Camera-type eye (tissue), 1 donor: ENCODE measurements around the gene TPX2. TPM values are rescaled to one million over a fixed set of nuclear protein-coding genes. Genes with fewer than 3 reads are reported as not detected.

Experiments used
- total RNA-seq: library from RNA; depleted of rRNA; stranded (reverse); fragments of >200 nt; gene quantifications from one replicate; pipeline ENCODE4 v1.2.3, GENCODE V29; 2014

Gene TPX2, protein sequence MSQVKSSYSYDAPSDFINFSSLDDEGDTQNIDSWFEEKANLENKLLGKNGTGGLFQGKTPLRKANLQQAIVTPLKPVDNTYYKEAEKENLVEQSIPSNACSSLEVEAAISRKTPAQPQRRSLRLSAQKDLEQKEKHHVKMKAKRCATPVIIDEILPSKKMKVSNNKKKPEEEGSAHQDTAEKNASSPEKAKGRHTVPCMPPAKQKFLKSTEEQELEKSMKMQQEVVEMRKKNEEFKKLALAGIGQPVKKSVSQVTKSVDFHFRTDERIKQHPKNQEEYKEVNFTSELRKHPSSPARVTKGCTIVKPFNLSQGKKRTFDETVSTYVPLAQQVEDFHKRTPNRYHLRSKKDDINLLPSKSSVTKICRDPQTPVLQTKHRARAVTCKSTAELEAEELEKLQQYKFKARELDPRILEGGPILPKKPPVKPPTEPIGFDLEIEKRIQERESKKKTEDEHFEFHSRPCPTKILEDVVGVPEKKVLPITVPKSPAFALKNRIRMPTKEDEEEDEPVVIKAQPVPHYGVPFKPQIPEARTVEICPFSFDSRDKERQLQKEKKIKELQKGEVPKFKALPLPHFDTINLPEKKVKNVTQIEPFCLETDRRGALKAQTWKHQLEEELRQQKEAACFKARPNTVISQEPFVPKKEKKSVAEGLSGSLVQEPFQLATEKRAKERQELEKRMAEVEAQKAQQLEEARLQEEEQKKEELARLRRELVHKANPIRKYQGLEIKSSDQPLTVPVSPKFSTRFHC
- 20.2 TPM for total RNA-seq

DNA sequence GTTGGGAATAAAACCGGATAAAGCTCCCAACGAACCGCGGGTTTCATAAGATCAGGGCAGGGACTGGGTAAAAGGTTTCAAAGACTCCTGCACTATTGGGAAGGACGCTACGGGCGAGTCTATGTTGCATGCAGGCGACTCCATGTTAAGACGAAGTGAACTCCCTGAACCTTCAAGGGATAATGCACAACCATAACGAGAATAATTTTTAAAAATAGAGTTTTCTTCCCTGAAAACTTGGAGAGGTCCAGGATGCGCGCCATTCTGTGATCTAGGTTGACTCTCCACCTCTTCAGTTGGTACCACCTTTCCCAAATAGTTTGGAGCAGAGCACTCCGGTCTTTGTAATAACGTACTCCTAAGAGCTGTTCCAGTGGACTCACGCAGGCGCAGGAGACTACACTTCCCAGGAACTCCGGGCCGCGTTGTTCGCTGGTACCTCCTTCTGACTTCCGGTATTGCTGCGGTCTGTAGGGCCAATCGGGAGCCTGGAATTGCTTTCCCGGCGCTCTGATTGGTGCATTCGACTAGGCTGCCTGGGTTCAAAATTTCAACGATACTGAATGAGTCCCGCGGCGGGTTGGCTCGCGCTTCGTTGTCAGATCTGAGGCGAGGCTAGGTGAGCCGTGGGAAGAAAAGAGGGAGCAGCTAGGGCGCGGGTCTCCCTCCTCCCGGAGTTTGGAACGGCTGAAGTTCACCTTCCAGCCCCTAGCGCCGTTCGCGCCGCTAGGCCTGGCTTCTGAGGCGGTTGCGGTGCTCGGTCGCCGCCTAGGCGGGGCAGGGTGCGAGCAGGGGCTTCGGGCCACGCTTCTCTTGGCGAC is at the start of gene TPX2:
Gene TPX2, plus strand, starts transcription at position 562 of the 821 bp plus-strand sequence. CDS start 18,187 bp downstream, outside the sequence.

DNA sequence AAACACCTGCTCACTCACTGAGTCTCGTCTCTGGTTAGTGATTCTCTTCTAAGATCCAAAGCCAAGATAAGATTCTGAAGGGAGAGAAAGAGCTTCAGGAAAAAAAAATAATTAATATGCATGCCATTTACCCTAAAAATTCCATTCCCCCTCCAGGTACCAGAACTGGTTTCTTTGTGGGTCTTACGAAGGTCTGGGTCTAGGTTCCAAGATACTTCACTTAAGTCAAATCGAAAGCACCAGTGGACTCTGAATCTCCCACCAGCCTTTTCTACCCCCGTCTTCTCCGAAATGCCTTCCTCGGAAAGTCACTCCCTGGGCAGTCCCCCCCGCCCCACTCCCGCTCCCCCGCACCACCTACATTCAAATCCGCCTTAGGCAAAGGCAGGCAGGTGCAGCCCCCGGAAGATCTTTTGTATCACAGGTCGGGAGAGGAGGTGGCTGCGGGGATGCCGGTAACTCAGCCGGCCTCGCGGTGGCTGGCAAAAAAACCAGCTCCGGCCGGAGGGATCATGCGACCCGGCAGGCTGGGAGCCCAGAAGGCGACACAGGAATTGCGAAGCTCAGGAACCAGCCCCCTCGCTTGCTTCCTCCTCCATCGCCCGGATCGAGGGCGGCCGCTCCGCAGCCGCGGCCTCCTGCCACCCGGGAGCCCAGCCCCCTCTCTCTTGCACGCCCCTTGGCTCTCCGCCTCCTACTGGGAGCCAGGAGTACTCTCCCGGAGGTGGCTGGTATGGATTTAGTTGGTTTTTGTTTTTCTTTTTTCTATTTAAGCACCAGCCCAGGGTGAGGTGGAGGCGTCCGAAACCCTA is 16.6 kb upstream of the TPX2 start, which contains the start of gene BCL2L1:
Gene BCL2L1, minus strand, starts transcription at position 612 of the 812 bp plus-strand sequence. CDS start 650 bp downstream, outside the sequence.

DNA sequence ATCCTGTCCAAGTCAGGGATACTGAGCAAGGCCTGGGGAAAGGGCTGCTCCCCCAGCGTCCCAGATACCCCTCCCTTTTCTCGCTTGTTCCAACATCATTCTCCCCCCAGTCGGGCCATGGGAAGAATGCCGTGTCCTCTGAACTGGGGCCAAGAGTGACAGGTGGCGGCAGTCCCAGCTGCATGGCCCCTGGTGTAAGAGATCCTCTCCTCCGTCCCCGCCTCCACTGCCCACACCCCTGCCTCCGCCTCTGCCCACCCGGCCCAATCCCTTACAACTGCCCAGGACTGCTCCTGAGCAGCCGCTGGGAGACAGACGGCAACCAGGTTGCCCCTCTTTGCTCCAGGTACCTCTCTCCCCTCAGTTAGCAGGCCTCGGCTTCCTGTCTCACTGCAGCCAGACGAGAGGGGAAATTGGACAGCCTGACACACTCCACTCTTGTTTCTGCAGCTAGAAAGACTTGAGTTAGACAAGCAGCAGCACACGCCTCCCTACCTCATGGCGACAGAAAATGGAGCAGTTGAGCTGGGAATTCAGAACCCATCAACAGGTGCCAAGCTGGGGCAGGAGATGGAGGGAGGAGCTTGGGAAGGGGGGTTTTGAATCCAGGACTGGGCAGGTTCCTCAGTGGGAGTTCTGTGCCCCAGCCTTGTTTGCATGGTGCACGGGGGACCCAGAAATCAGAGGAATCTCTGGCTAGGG is 80.1 kb downstream of the TPX2 start, which contains the start of gene MYLK2:
Gene MYLK2, plus strand, starts transcription at position 274 of the 702 bp plus-strand sequence. Its CDS starts 225 bp downstream, at position 499.

DNA sequence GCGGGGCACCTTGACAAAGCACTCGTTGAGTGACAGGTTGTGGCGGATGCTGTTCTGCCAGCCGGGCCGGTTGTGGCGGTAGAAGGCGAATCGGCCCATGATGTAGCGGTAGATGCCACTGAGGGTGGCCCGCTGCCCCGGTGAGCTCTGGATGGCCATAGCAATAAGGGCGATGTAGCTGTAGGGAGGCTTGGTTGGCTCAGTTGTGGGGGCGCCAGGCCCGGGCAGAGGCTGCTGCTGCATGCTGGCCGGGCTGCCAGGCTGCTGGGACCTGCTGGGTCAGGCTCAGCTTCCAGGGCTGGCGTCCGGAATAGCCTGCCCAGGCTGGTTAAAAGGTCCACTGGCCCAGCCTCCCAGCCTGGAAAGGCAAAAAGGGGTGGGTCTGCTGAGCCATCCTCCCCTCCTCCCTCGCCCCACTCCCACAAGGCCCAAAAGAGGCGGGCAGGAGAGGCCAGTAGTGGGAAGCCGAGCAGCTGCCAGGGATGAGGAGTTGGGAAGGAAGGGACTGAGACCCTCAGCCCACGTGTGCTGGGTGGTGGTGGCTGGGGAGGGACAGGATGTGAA is 106.3 kb downstream of the TPX2 start, which contains the start of gene FOXS1:
Gene FOXS1, minus strand, starts transcription at position 305 of the 564 bp plus-strand sequence. Its CDS starts 62 bp downstream, at position 243.

Other genes with a start within 250 kb of the TPX2 start
- 64.3 TPM for gene HM13, start 224.8 kb upstream of the TPX2 start, total RNA-seq
- 143 TPM for gene ID1, start 134.0 kb upstream of the TPX2 start, total RNA-seq
- gene COX4I2, start 101.4 kb upstream of the TPX2 start, total RNA-seq: 3.2 TPM
- 133 TPM for gene BCL2L1, start 16.4 kb upstream of the TPX2 start, total RNA-seq
- gene MYLK2, start 80.1 kb downstream of the TPX2 start, total RNA-seq: 2.5 TPM
- gene FOXS1, start 106.3 kb downstream of the TPX2 start, total RNA-seq: 2.3 TPM
- gene DUSP15, start 131.2 kb downstream of the TPX2 start, total RNA-seq: 9.0 TPM
- gene TTLL9, start 131.3 kb downstream of the TPX2 start, total RNA-seq: 1.4 TPM
- gene PDRG1, start 212.8 kb downstream of the TPX2 start, total RNA-seq: 9.5 TPM
- 8.2 TPM for gene XKR7, start 228.9 kb downstream of the TPX2 start, total RNA-seq